ENCODE measurements around the gene GALNT15. TPM values are rescaled to one million over a fixed set of nuclear protein-coding genes. Genes with fewer than 3 reads are reported as not detected.

GALNT15 gene
- total and polyA plus RNA-seq, 2 donors (not counting 3 experiments of a cell fraction or from before 2014, with no cell fraction given) = 0.87 to 5.4 TPM

GRCh38 chr3:16243706-16244490 is 69.4 kb downstream of the GALNT15 start:
- intact Hi-C loops (cut with micrococcal nuclease) (no loop called here), dilution Hi-C loops (cut with MboI; ENCODE audit: extremely low pct_ligation_motif_present, low sequenced_read_pairs) (no loop called here)
- CTCF ChIA-PET = interaction anchor here (1.0 to 4.2 kb wide), 8 partner anchors 53 to 430 kb away, joined by 3 to 30 read pairs (median 5); no protein-coding TSS in a partner anchor
- no peaks in the 10 kb centered on the region for H3K27me3 ChIP-seq (ENCODE audit: control insufficient read depth in 2 of 2, insufficient read depth in 2 of 2, low read length in 2 of 2)
- H3K79me2 ChIP-seq (ENCODE audit: control insufficient read depth, insufficient read depth, low read length) = no peaks in the 10 kb centered on the region
- BruUV-seq (replicated peaks) = no TSS peak
- peak overlapping the region; percentile 23 for H3K4me2 ChIP-seq (ENCODE audit: insufficient read depth, low read length)
- peak; percentile 93 for FAIRE-seq
- no peak overlapping the region for H3K9ac ChIP-seq (replicated peaks; ENCODE audit: extremely low read depth, insufficient read depth, low read length)
- no peak overlapping the region for H3K4me3 ChIP-seq (replicated peaks in 1 of 3; ENCODE audit: insufficient read depth in 1 of 3, low read depth in 1 of 3, low read length in 3 of 3)
- H3K36me3 ChIP-seq (ENCODE audit: control insufficient read depth in 2 of 2, extremely low read depth in 1 of 2, insufficient read depth in 2 of 2, low read length in 2 of 2) = no peaks in the 10 kb centered on the region
- H2AFZ ChIP-seq (ENCODE audit: low read depth, low read length) = peak overlapping the region; percentile 2
- peak; percentile 9 for DNase-seq (ENCODE audit: low read depth, low spot score)
- no peaks in the 10 kb centered on the region for H3K9me3 ChIP-seq (replicated peaks; ENCODE audit: control insufficient read depth, insufficient read depth, low read length)
- no peaks in the 10 kb centered on the region for H3K9me1 ChIP-seq (replicated peaks; ENCODE audit: control insufficient read depth, extremely low read depth, insufficient read depth, low read length)
- H3K4me1 ChIP-seq (ENCODE audit: control insufficient read depth, extremely low read depth, insufficient read depth, low read length) = peaks cover 11% of the 10 kb centered on the region
- H4K20me1 ChIP-seq (replicated peaks; ENCODE audit: control insufficient read depth, extremely low read depth, insufficient read depth, low read length) = no peaks in the 10 kb centered on the region
- POLR2A ChIA-PET = no interaction called here
- TF ChIP-seq GATA2 (IDR thresholded peaks at IDR 0.05; ENCODE audit: insufficient read depth, insufficient read length, low read depth, low read length) (peak; percentile 51), POLR2AphosphoS5 (IDR thresholded peaks at IDR 0.05; ENCODE audit: insufficient read depth, low read depth, low read length) (peak; percentile 25), MAX (IDR thresholded peaks at IDR 0.05; ENCODE audit: insufficient read depth, insufficient read length) (no peak), FOS (IDR thresholded peaks at IDR 0.05; ENCODE audit: borderline replicate concordance, insufficient read depth, low read length) (peak; percentile 64), MYC (IDR thresholded peaks at IDR 0.05; ENCODE audit: low read depth, low read length) (no peak), CTCF (IDR thresholded peaks at IDR 0.05; ENCODE audit: extremely low read depth in 1 of 2, insufficient read depth in 1 of 2, low read depth in 1 of 2, low read length in 2 of 2) (no peak)
- H3K27ac ChIP-seq (ENCODE audit: insufficient read depth, low read depth, low read length) = no peak overlapping the region
